ENCODE data around the gene GALNT17.
"Not testable (repeated sequence)": the region's sequence is repeated elsewhere in the genome, so short reads cannot be mapped to it uniquely, and the experiment has no call there.

GALNT17 gene

GRCh38 chr7:71731740-71732139 is 599.8 kb downstream of the GALNT17 start:
- DNase-seq (ENCODE audit: low read depth in 2 of 2, low spot score in 1 of 2) = no peak

- peak in 1 of 2 donors; percentile 14 for DNase-seq (ENCODE audit: low read depth in 2 of 2, low spot score in 1 of 2)
Measured at GRCh38 chr7:71733107-71733870, 601.3 kb downstream of the GALNT17 start.

- no peak for DNase-seq (ENCODE audit: low read depth in 2 of 2, low spot score in 1 of 2)
Measured at GRCh38 chr7:71735961-71736556, 604.1 kb downstream of the GALNT17 start.

- DNase-seq (ENCODE audit: low read depth in 2 of 2, low spot score in 1 of 2) = not testable (repeated sequence)
Measured at GRCh38 chr7:71737931-71738540, 606.1 kb downstream of the GALNT17 start.

GRCh38 chr7:71739520-71740173 is 607.7 kb downstream of the GALNT17 start:
- DNase-seq (ENCODE audit: low read depth in 2 of 2, low spot score in 1 of 2) = no peak

GRCh38 chr7:71740174-71740560 is 608.2 kb downstream of the GALNT17 start:
- no peak for DNase-seq (ENCODE audit: low read depth in 2 of 2, low spot score in 1 of 2)

GRCh38 chr7:71746006-71746405 is 614.1 kb downstream of the GALNT17 start:
- DNase-seq (ENCODE audit: low read depth in 2 of 2, low spot score in 1 of 2) = no peak

- DNase-seq (ENCODE audit: low read depth in 2 of 2, low spot score in 1 of 2) = no peak
Measured at GRCh38 chr7:71750290-71750689, 618.3 kb downstream of the GALNT17 start.

- DNase-seq (ENCODE audit: low read depth in 2 of 2, low spot score in 1 of 2) = no peak
Measured at GRCh38 chr7:71752171-71752935, 620.4 kb downstream of the GALNT17 start.

- no peak for DNase-seq (ENCODE audit: low read depth in 2 of 2, low spot score in 1 of 2)
Measured at GRCh38 chr7:71753236-71753635, 621.3 kb downstream of the GALNT17 start.

GRCh38 chr7:71753956-71754664 is 622.2 kb downstream of the GALNT17 start:
- DNase-seq (ENCODE audit: low read depth in 2 of 2, low spot score in 1 of 2) = no peak

GRCh38 chr7:71754828-71755227 is 622.9 kb downstream of the GALNT17 start:
- DNase-seq (ENCODE audit: low read depth in 2 of 2, low spot score in 1 of 2) = no peak

GRCh38 chr7:71761336-71761735 is 629.4 kb downstream of the GALNT17 start:
- DNase-seq (ENCODE audit: low read depth in 2 of 2, low spot score in 1 of 2) = no peak
